H9 (cell line): Measurements from ENCODE around the gene TRAPPC8. TPM values are rescaled to one million over a fixed set of nuclear protein-coding genes. Genes with fewer than 3 reads are reported as not detected.

ENCODE experiments used
- DNase-seq: peaks from one replicate; pipeline ENCODE4 v3.0.0-alpha.2; 2017
- H2AFZ ChIP-seq: one replicate; pipeline ENCODE4 v1.6.1; 2013; ENCODE audit warnings: mild to moderate bottlenecking, low read length, control low read depth, moderate library complexity
- H2AK5ac ChIP-seq: 2 replicates; pipeline ENCODE4 v1.6.1; 2013; ENCODE audit warnings: low read length, control low read depth, mixed read lengths; ENCODE audit not compliant: insufficient read length
- H2BK120ac ChIP-seq: one replicate; pipeline ENCODE4 v1.6.1; 2013; ENCODE audit warnings: low read depth, mild to moderate bottlenecking, low read length, control low read depth, inconsistent platforms; ENCODE audit not compliant: poor library complexity, severe bottlenecking
- H2BK12ac ChIP-seq: 2 replicates; pipeline ENCODE4 v1.6.1; 2013; ENCODE audit warnings: low read length, control low read depth, mixed read lengths, low read depth; ENCODE audit not compliant: insufficient read length
- H2BK15ac ChIP-seq: 2 replicates; pipeline ENCODE4 v1.6.1; 2013; ENCODE audit warnings: low read depth, low read length, control low read depth
- H2BK20ac ChIP-seq: one replicate; pipeline ENCODE4 v1.6.1; 2013; ENCODE audit warnings: low read depth, mild to moderate bottlenecking, low read length, control low read depth, inconsistent platforms; ENCODE audit not compliant: poor library complexity, severe bottlenecking
- H2BK5ac ChIP-seq: 2 replicates; pipeline ENCODE4 v1.6.1; 2013; ENCODE audit warnings: low read length, control low read depth, mixed read lengths; ENCODE audit not compliant: insufficient read length
- H3K14ac ChIP-seq: 2 replicates; pipeline ENCODE4 v1.6.1; 2013; ENCODE audit warnings: low read length, control low read depth; ENCODE audit not compliant: insufficient read depth
- H3K18ac ChIP-seq: 2 replicates; pipeline ENCODE4 v1.6.1; 2013; ENCODE audit warnings: low read depth, mild to moderate bottlenecking, mixed read lengths, low read length, control low read depth; ENCODE audit not compliant: insufficient read length
- H3K23ac ChIP-seq: 2 replicates; pipeline ENCODE4 v1.6.1; 2013; ENCODE audit warnings: low read length, control low read depth, mixed read lengths, low read depth; ENCODE audit not compliant: insufficient read length
- H3K23me2 ChIP-seq: 2 replicates; pipeline ENCODE4 v1.6.1; 2013; ENCODE audit warnings: low read depth, mild to moderate bottlenecking, mixed read lengths, low read length, control low read depth; ENCODE audit not compliant: insufficient read length, poor library complexity, severe bottlenecking
- H3K27ac ChIP-seq: 2 replicates; pipeline ENCODE4 v1.5.1; 2013; ENCODE audit warnings: low read length, control low read depth, mixed read lengths, low read depth; ENCODE audit not compliant: insufficient read length
- H3K27me3 ChIP-seq: 2 replicates; pipeline ENCODE4 v1.6.1; 2013; ENCODE audit warnings: low read length, control low read depth, inconsistent platforms; ENCODE audit not compliant: insufficient read depth
- H3K4ac ChIP-seq: 2 replicates; pipeline ENCODE4 v1.6.1; 2013; ENCODE audit warnings: low read depth, mild to moderate bottlenecking, control low read depth, inconsistent platforms, low read length, moderate library complexity
- H3K4me1 ChIP-seq: 2 replicates; pipeline ENCODE4 v1.6.1; 2013; ENCODE audit warnings: low read length, control low read depth, inconsistent platforms; ENCODE audit not compliant: insufficient read depth
- H3K4me2 ChIP-seq: 2 replicates; pipeline ENCODE4 v1.6.1; 2013; ENCODE audit warnings: low read length, control low read depth, mixed read lengths; ENCODE audit not compliant: insufficient read length, insufficient read depth
- H3K56ac ChIP-seq: 2 replicates; pipeline ENCODE4 v1.6.1; 2013; ENCODE audit warnings: low read depth, mild to moderate bottlenecking, mixed read lengths, low read length, control low read depth; ENCODE audit not compliant: insufficient read length
- H3K79me1 ChIP-seq: 2 replicates; pipeline ENCODE4 v1.6.1; 2013; ENCODE audit warnings: low read depth, mild to moderate bottlenecking, moderate library complexity, low read length, control low read depth, inconsistent platforms; ENCODE audit not compliant: insufficient read depth, poor library complexity, severe bottlenecking
- H3K79me2 ChIP-seq: 2 replicates; pipeline ENCODE4 v1.6.1; 2013; ENCODE audit warnings: low read length, control low read depth, inconsistent platforms; ENCODE audit not compliant: insufficient read depth
- H3K9ac ChIP-seq: 2 replicates; pipeline ENCODE4 v1.6.1; 2013; ENCODE audit warnings: low read length, control low read depth, mixed read lengths; ENCODE audit not compliant: insufficient read length; ENCODE audit errors: extremely low read depth
- H3K9me3 ChIP-seq: one replicate; pipeline ENCODE4 v1.6.1; 2013; ENCODE audit warnings: low read depth, low read length, inconsistent platforms; ENCODE audit not compliant: control insufficient read depth
- H3T11ph ChIP-seq: one replicate; pipeline ENCODE4 v1.6.1; 2013; ENCODE audit warnings: mild to moderate bottlenecking, low read length, control low read depth, inconsistent platforms
- H4K20me1 ChIP-seq: one replicate; pipeline ENCODE4 v1.6.1; 2013; ENCODE audit not compliant: control insufficient read depth, insufficient read length, insufficient read depth
- H4K5ac ChIP-seq: 2 replicates; pipeline ENCODE4 v1.6.1; 2013; ENCODE audit warnings: low read depth, mild to moderate bottlenecking, mixed read lengths, low read length, control low read depth; ENCODE audit not compliant: insufficient read length
- H4K8ac ChIP-seq: replicated peaks from 2 replicates; pipeline ENCODE4 v1.6.1; 2013; ENCODE audit warnings: low read length, control low read depth, mixed read lengths, low read depth; ENCODE audit not compliant: insufficient read length
- H4K91ac ChIP-seq: 2 replicates; pipeline ENCODE4 v1.6.1; 2013; ENCODE audit warnings: low read depth, mild to moderate bottlenecking, moderate library complexity, mixed read lengths, low read length, control low read depth; ENCODE audit not compliant: insufficient read length
- H3K27ac Mint-ChIP-seq, 3 experiments: 2 replicates in 2 of 3; 3 replicates in 1 of 3; pipeline ENCODE4 v1.8.0; 2020 to 2021; ENCODE audit warnings: mixed read lengths in 3 of 3, mild to moderate bottlenecking in 1 of 3, moderate library complexity in 1 of 3
- H3K27me3 Mint-ChIP-seq: 2 replicates; pipeline ENCODE4 v1.8.0; 2021; ENCODE audit warnings: low read depth, mild to moderate bottlenecking, moderate library complexity, mixed read lengths
- H3K36me3 Mint-ChIP-seq, 3 experiments: 2 replicates in 2 of 3; 3 replicates in 1 of 3; pipeline ENCODE4 v1.8.0; 2020 to 2021; ENCODE audit warnings: low read depth in 3 of 3, mixed read lengths in 3 of 3; ENCODE audit not compliant: insufficient read depth in 1 of 3
- H3K4me1 Mint-ChIP-seq, 2 experiments: 2 replicates each; pipeline ENCODE4 v1.8.0; 2020; ENCODE audit warnings: mixed read lengths in 2 of 2
- H3K4me3 Mint-ChIP-seq, 2 experiments: 2 replicates in 1 of 2; 3 replicates in 1 of 2; pipeline ENCODE4 v1.8.0; 2020 to 2021; ENCODE audit warnings: mild to moderate bottlenecking in 2 of 2, mixed read lengths in 2 of 2, moderate library complexity in 1 of 2
- H3K9me3 Mint-ChIP-seq, 2 experiments: 2 replicates in 1 of 2; 3 replicates in 1 of 2; pipeline ENCODE4 v1.8.0; 2020; ENCODE audit warnings: mild to moderate bottlenecking in 2 of 2, mixed read lengths in 2 of 2, moderate library complexity in 1 of 2
- CTCF ChIP-seq: fragments of 200-600 bp; sonication (generic); conservative IDR thresholded peaks from 3 replicates; pipeline ENCODE4 v1.8.0; 2021; ENCODE audit warnings: antibody characterized with exemption, mild to moderate bottlenecking
- WGBS: extraction: QIAGEN DNeasy Blood & Tissue Kit; methylation state at CpG from one replicate; pipeline ENCODE4 v1.1.7; 2013; ENCODE audit warnings: missing lambda C conversion rate, low lambda C conversion rate, mixed read lengths; ENCODE audit not compliant: insufficient read length; ENCODE audit errors: extremely low coverage; 5-methylcytosine and 5-hydroxymethylcytosine counted together
- total RNA-seq: library from RNA; stranded (reverse); gene quantifications from 2 replicates; pipeline ENCODE4 v1.2.1, GENCODE V29; 2021

Gene TRAPPC8
- total RNA-seq, 1 experiment from 2014 or later = 40.4 TPM

GRCh38 chr18:31863103-31863502 is 79.8 kb downstream of the TRAPPC8 start:
- no peaks in the 10 kb centered on the region for H3K79me2 ChIP-seq
- Mint-ChIP-seq H3K4me3 (no peak overlapping the region), H3K4me1 (no peaks in the 10 kb centered on the region), H3K27me3 (no peaks in the 10 kb centered on the region), H3K27ac (no peak overlapping the region), H3K9me3 (no peaks in the 10 kb centered on the region), H3K36me3 (peaks cover 0 to 37% (median 16%) of the 10 kb centered on the region in 3 experiments; a peak in 6 of 7 replicates)
- H3K27me3 ChIP-seq = no peaks in the 10 kb centered on the region
- no peak for TF ChIP-seq CTCF
- no peak overlapping the region for H3T11ph ChIP-seq
- no peak overlapping the region for H2BK12ac ChIP-seq
- no peak overlapping the region for H2AFZ ChIP-seq
- no peaks in the 10 kb centered on the region for H3K4me1 ChIP-seq
- WGBS = no CpG with 5 or more reads among the region's 1 CpG
- H3K56ac ChIP-seq = no peak overlapping the region
- H3K9ac ChIP-seq = no peak overlapping the region
- H2AK5ac ChIP-seq = no peak overlapping the region
- H3K4me2 ChIP-seq = no peak overlapping the region
- H4K5ac ChIP-seq = no peak overlapping the region
- no peaks in the 10 kb centered on the region for H3K79me1 ChIP-seq
- no peak overlapping the region for H2BK15ac ChIP-seq
- no peak overlapping the region for H2BK120ac ChIP-seq
- no peak overlapping the region for H3K4ac ChIP-seq
- H4K8ac ChIP-seq = no peak overlapping the region
- no peak overlapping the region for H3K14ac ChIP-seq
- no peak overlapping the region for H4K91ac ChIP-seq
- H4K20me1 ChIP-seq = no peaks in the 10 kb centered on the region
- no peak for DNase-seq
- H3K23ac ChIP-seq = no peak overlapping the region
- H3K9me3 ChIP-seq = no peaks in the 10 kb centered on the region
- H3K23me2 ChIP-seq = no peaks in the 10 kb centered on the region
- H2BK20ac ChIP-seq = no peak overlapping the region
- H3K18ac ChIP-seq = no peak overlapping the region
- H3K27ac ChIP-seq = no peak overlapping the region
- no peak overlapping the region for H2BK5ac ChIP-seq
